Fibroblast of lung (primary cell): ENCODE measurements around the gene S100A5. TPM values are rescaled to one million over a fixed set of nuclear protein-coding genes. Genes with fewer than 3 reads are reported as not detected.
A peak's percentile ranks its signal among the peaks of the same experiment; 100 is the strongest.
"Not testable (repeated sequence)": the region's sequence is repeated elsewhere in the genome, so short reads cannot be mapped to it uniquely, and the experiment has no call there.

Experiments used
- DNase-seq, 2 donors: peaks; one replicate each; pipeline versions ENCODE4 v3.0.0 to v3.0.0-alpha.2; 2010; ENCODE audit warnings: low read depth in 2 of 2
- H2AFZ ChIP-seq: 2 replicates; pipeline ENCODE4 v1.5.1; 2012; ENCODE audit warnings: low read length, control low read depth, inconsistent platforms
- H3K27ac ChIP-seq: 2 replicates; pipeline ENCODE4 v1.5.1; 2011; ENCODE audit warnings: low read length, control low read depth; ENCODE audit not compliant: insufficient read depth
- H3K27me3 ChIP-seq: 2 replicates; pipeline ENCODE4 v1.5.1; 2011; ENCODE audit warnings: mild to moderate bottlenecking, low read length; ENCODE audit not compliant: control insufficient read depth, insufficient read depth
- H3K36me3 ChIP-seq: 2 replicates; pipeline ENCODE4 v1.5.1; 2011; ENCODE audit warnings: low read length; ENCODE audit not compliant: control insufficient read depth, insufficient read depth
- H3K4me1 ChIP-seq: 2 replicates; pipeline ENCODE4 v1.5.1; 2011; ENCODE audit warnings: low read length; ENCODE audit not compliant: control insufficient read depth, insufficient read depth; ENCODE audit errors: extremely low read depth
- H3K4me2 ChIP-seq: 2 replicates; pipeline ENCODE4 v1.5.1; 2011; ENCODE audit warnings: low read length, control low read depth; ENCODE audit not compliant: insufficient read depth; ENCODE audit errors: extremely low read depth
- H3K4me3 ChIP-seq, 4 experiments: fragments of 200-600 bp in 1 of 4; sonication (generic) in 1 of 4; replicated peaks in 1 of 4; 2 replicates each; pipeline ENCODE4 v1.5.1; 2011 to 2016; ENCODE audit warnings: low read length in 4 of 4, low read depth in 3 of 4, mild to moderate bottlenecking in 3 of 4, control low read depth in 2 of 4, inconsistent platforms in 1 of 4, mixed read lengths in 1 of 4; ENCODE audit not compliant: insufficient read depth in 1 of 4; ENCODE audit errors: control extremely low read depth in 1 of 4
- H3K79me2 ChIP-seq: 2 replicates; pipeline ENCODE4 v1.5.1; 2012; ENCODE audit warnings: mild to moderate bottlenecking, low read length, inconsistent platforms; ENCODE audit not compliant: control insufficient read depth, insufficient read depth
- H3K9ac ChIP-seq: 2 replicates; pipeline ENCODE4 v1.5.1; 2011; ENCODE audit warnings: mild to moderate bottlenecking, low read length, control low read depth; ENCODE audit not compliant: insufficient read depth
- H3K9me3 ChIP-seq: 2 replicates; pipeline ENCODE4 v1.5.1; 2012; ENCODE audit warnings: low read depth, low read length; ENCODE audit not compliant: control insufficient read depth, insufficient read depth
- H4K20me1 ChIP-seq: 2 replicates; pipeline ENCODE4 v1.5.1; 2011; ENCODE audit warnings: low read length; ENCODE audit not compliant: control insufficient read depth, insufficient read depth; ENCODE audit errors: extremely low read depth
- EZH2 ChIP-seq: IDR thresholded peaks from 2 replicates; pipeline ENCODE4 v1.5.1; 2012; ENCODE audit warnings: low read length, control low read depth, mild to moderate bottlenecking; ENCODE audit errors: missing control alignments
- polyA minus RNA-seq: library from RNA; depleted of rRNA, polyadenylated mRNA; stranded (reverse); fragments of >200 nt; gene quantifications from 2 replicates; pipeline ENCODE4 v1.2.3, GENCODE V29; 2011; ENCODE audit warnings: low replicate concordance
- polyA plus RNA-seq, 2 donors: library from polyadenylated mRNA; depleted of rRNA in 1 of 2; stranded (reverse) in 1 of 2; unstranded in 1 of 2; fragments of >200 nt; gene quantifications; 2 replicates each; pipeline ENCODE4 v1.2.1, GENCODE V29; 2011 to 2012; ENCODE audit warnings: missing spikeins in 1 of 2
- total RNA-seq: library from RNA; depleted of rRNA; stranded (reverse); fragments of >200 nt; gene quantifications from 2 replicates; pipeline ENCODE4 v1.2.1, GENCODE V29; 2014
- TF ChIP-seq, protein P1 (sequence below), 2 donors: IDR thresholded peaks in 1 of 2; conservative IDR thresholded peaks in 1 of 2; 1 replicate in 1 of 2; 2 replicates in 1 of 2; pipeline ENCODE4 v1.5.1; 2011 to 2012; ENCODE audit warnings: low read length in 2 of 2, control low read depth in 1 of 2, inconsistent platforms in 1 of 2, low read depth in 1 of 2, mild to moderate bottlenecking in 1 of 2

The S100A5 gene, protein sequence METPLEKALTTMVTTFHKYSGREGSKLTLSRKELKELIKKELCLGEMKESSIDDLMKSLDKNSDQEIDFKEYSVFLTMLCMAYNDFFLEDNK
- total RNA-seq (not detected in 2 replicates), polyA plus RNA-seq (0.20 and 0.24 TPM in 2 replicates), polyA minus RNA-seq (not detected in 2 replicates)
- polyA plus RNA-seq (2012): 0.55 and 0.76 TPM in 2 replicates

DNA sequence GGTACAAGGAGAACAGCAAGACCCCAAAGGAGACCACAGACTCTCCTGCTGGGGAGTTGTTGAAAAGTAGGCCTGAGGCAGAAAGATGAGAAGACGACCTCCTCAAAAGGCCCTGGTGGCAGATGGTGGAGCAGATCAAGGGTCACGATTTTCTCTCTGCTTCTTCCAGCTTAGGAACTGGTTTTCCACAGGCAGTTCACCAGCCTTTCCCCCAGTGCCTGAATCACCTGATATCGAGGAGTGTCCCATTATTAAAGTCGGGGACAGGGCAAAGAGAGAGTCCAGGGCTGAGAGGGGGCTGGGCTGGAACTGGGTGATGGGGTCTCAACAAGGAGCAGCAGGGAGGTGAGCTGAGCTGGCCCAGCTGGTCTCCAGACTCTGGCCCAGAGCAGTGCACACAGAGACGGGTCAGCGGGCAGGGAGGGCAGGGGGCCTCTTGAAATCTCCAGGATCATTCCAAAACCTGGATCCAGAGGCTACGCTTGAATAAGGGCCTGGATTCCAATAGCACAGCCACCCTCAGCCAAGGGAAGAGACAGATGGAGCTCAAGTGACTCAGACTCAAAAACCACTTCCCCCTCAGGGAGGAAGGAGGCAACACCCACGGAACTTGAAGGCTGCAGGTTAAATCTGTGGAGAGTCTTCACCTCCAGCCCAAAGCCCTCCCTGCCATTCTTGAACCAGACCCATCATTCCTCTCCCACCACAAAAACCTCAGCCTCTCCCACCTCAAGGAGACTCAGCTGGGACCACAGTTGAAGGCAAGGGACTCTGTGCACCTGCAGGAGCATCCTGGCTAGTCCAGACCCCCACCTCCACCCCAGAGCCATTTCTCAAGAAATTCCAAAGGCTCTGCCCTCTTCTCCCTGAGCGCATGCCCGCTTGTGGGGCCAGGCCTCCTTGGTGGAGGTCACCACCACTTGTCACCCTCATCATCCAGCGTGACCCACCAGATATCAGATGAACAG is at the start of gene S100A5:
Gene S100A5, minus strand, starts transcription at position 541 of the 968 bp plus-strand sequence. CDS start 743 bp downstream, outside the sequence.
- Histone ChIP-seq H3K9me3 (no peaks in the 10 kb centered on the region), H3K4me3 (no peak within 1 kb of the TSS), H3K9ac (no peak within 1 kb of the TSS), H3K79me2 (peaks cover 11% of the 10 kb centered on the region), H4K20me1 (no peaks in the 10 kb centered on the region), H3K36me3 (no peaks in the 10 kb centered on the region), H2AFZ (no peak within 1 kb of the TSS), H3K4me1 (peaks cover 27% of the 10 kb centered on the region), H3K27me3 (no peaks in the 10 kb centered on the region), H3K27ac (no peak within 1 kb of the TSS), H3K4me2 (no peak within 1 kb of the TSS)
- no peak for TF ChIP-seq EZH2
- TF ChIP-seq, protein P1, sequence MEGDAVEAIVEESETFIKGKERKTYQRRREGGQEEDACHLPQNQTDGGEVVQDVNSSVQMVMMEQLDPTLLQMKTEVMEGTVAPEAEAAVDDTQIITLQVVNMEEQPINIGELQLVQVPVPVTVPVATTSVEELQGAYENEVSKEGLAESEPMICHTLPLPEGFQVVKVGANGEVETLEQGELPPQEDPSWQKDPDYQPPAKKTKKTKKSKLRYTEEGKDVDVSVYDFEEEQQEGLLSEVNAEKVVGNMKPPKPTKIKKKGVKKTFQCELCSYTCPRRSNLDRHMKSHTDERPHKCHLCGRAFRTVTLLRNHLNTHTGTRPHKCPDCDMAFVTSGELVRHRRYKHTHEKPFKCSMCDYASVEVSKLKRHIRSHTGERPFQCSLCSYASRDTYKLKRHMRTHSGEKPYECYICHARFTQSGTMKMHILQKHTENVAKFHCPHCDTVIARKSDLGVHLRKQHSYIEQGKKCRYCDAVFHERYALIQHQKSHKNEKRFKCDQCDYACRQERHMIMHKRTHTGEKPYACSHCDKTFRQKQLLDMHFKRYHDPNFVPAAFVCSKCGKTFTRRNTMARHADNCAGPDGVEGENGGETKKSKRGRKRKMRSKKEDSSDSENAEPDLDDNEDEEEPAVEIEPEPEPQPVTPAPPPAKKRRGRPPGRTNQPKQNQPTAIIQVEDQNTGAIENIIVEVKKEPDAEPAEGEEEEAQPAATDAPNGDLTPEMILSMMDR (conservative IDR thresholded peaks at IDR 0.05 in 1 of 2, IDR thresholded peaks at IDR 0.05 in 1 of 2; ENCODE audit: low read depth in 1 of 2, low read length in 2 of 2): no peak
- peak; percentile 41 to 78 for DNase-seq

DNA sequence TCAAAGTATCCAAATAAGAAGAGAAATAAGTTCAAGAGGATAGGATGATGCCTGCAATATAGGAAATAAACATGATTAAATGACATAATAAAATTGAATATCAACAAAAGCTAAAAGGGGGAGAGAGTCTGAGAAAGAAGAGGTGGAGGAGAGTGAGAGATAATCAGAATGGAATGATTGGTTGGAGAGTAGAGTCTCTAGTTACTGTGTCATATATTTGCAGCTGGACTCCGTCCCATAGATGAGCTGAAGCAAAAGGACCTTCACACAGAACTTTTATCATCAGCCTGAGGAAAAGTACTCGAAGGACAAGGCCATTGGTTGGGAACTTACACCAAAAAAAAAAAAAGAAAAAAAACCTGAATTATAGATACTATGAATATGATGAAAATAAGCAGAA is 47.7 kb upstream of the S100A5 start:
- H3K36me3 ChIP-seq: no peaks in the 10 kb centered on the region
- H3K79me2 ChIP-seq: no peaks in the 10 kb centered on the region
- H4K20me1 ChIP-seq: no peaks in the 10 kb centered on the region
- no peaks in the 10 kb centered on the region for H3K9me3 ChIP-seq
- no peaks in the 10 kb centered on the region for H3K27me3 ChIP-seq
- no peak overlapping the region for H3K27ac ChIP-seq
- no peak overlapping the region for H3K9ac ChIP-seq
- TF ChIP-seq, protein P1 (conservative IDR thresholded peaks at IDR 0.05 in 1 of 2, IDR thresholded peaks at IDR 0.05 in 1 of 2; ENCODE audit: low read depth in 1 of 2, low read length in 2 of 2): no peak
- no peak for TF ChIP-seq EZH2
- H3K4me1 ChIP-seq: peaks cover 2% of the 10 kb centered on the region
- no peak overlapping the region for H3K4me2 ChIP-seq
- no peak for DNase-seq
- no peak overlapping the region for H2AFZ ChIP-seq
- H3K4me3 ChIP-seq: no peak overlapping the region

DNA sequence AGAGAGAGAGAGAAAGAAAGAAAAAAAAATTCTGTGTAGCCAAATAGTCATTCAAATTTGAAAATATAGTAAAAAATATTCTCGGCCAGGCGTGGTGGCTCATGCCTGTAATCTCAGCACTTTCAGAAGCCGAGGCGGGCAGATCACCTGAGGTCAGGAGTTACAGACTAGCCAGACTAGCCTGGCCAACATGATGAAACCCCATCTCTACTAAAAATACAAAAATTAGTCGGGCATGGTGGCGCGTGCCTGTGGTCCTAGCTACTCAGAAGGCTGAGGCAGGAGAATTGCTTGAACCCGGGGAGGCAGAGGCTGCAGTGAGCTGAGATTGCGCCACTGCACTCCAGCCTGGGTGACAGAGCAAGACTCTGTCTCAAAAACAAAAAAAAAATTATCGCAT is 47.3 kb upstream of the S100A5 start:
- not testable (repeated sequence) for H3K9ac ChIP-seq, H3K4me3 ChIP-seq, H3K4me2 ChIP-seq, H2AFZ ChIP-seq, H3K27ac ChIP-seq, H3K9me3 ChIP-seq, H3K79me2 ChIP-seq, H3K36me3 ChIP-seq, H3K4me1 ChIP-seq, H3K27me3 ChIP-seq, DNase-seq, H4K20me1 ChIP-seq
